Neuronal stem cell (in vitro differentiated cells): ENCODE results near the gene APBB2.

ENCODE experiments used
- DNase-seq: peaks from one replicate; pipeline ENCODE4 v3.0.0-alpha.2; 2013; ENCODE audit warnings: low spot score
- H2AFZ ChIP-seq: one replicate; pipeline ENCODE4 v1.6.1; 2013; ENCODE audit warnings: mild to moderate bottlenecking, low read length, inconsistent platforms
- H2AK5ac ChIP-seq: 2 replicates; pipeline ENCODE4 v1.6.1; 2013; ENCODE audit warnings: low read depth, mild to moderate bottlenecking, inconsistent platforms, low read length, moderate library complexity, mixed read lengths
- H2BK120ac ChIP-seq: 2 replicates; pipeline ENCODE4 v1.6.1; 2013; ENCODE audit warnings: low read depth, mild to moderate bottlenecking, inconsistent platforms, low read length, moderate library complexity, mixed read lengths
- H2BK12ac ChIP-seq: one replicate; pipeline ENCODE4 v1.6.1; 2013; ENCODE audit warnings: low read length, inconsistent platforms
- H2BK15ac ChIP-seq: 2 replicates; pipeline ENCODE4 v1.6.1; 2013; ENCODE audit warnings: mild to moderate bottlenecking, low read length, inconsistent platforms, mixed read lengths
- H2BK5ac ChIP-seq: one replicate; pipeline ENCODE4 v1.6.1; 2013; ENCODE audit warnings: inconsistent platforms, mild to moderate bottlenecking, low read length, moderate library complexity
- H3K14ac ChIP-seq: one replicate; pipeline ENCODE4 v1.6.1; 2013; ENCODE audit warnings: low read length, inconsistent platforms
- H3K18ac ChIP-seq: 2 replicates; pipeline ENCODE4 v1.6.1; 2013; ENCODE audit warnings: low read length, inconsistent platforms
- H3K23ac ChIP-seq: 2 replicates; pipeline ENCODE4 v1.6.1; 2013; ENCODE audit warnings: low read depth, mild to moderate bottlenecking, mixed read lengths, low read length, inconsistent platforms; ENCODE audit not compliant: poor library complexity
- H3K27ac ChIP-seq: replicated peaks from 3 replicates; pipeline ENCODE4 v1.5.1; 2013; ENCODE audit warnings: low read length, inconsistent platforms
- H3K27me3 ChIP-seq, 3 experiments: 2 replicates each; pipeline ENCODE4 v1.6.1; 2013; ENCODE audit warnings: low read length in 3 of 3, mild to moderate bottlenecking in 2 of 3, inconsistent platforms in 1 of 3, low read depth in 1 of 3, mixed read lengths in 1 of 3, moderate library complexity in 1 of 3; ENCODE audit not compliant: control insufficient read depth in 3 of 3, insufficient read depth in 3 of 3
- H3K36me3 ChIP-seq, 2 donors: replicated peaks in 1 of 2; 2 replicates each; pipeline ENCODE4 v1.6.1; 2013; ENCODE audit warnings: low read length in 2 of 2; ENCODE audit not compliant: control insufficient read depth in 2 of 2, insufficient read depth in 2 of 2
- H3K4ac ChIP-seq: 2 replicates; pipeline ENCODE4 v1.6.1; 2013; ENCODE audit warnings: inconsistent platforms, mild to moderate bottlenecking, low read length, moderate library complexity
- H3K4me1 ChIP-seq, 2 donors: 1 replicate in 1 of 2; 2 replicates in 1 of 2; pipeline ENCODE4 v1.6.1; 2013; ENCODE audit warnings: low read length in 2 of 2, low read depth in 1 of 2; ENCODE audit not compliant: control insufficient read depth in 2 of 2, insufficient read depth in 1 of 2
- H3K4me2 ChIP-seq: one replicate; pipeline ENCODE4 v1.6.1; 2013; ENCODE audit warnings: mild to moderate bottlenecking, low read length, inconsistent platforms; ENCODE audit not compliant: insufficient read depth, poor library complexity, severe bottlenecking
- H3K4me3 ChIP-seq, 2 donors: 2 replicates each; pipeline ENCODE4 v1.5.1; 2013; ENCODE audit warnings: low read length in 2 of 2, mild to moderate bottlenecking in 2 of 2, inconsistent platforms in 1 of 2, moderate library complexity in 1 of 2
- H3K79me1 ChIP-seq: one replicate; pipeline ENCODE4 v1.6.1; 2013; ENCODE audit warnings: low read depth, mild to moderate bottlenecking, inconsistent platforms, low read length, moderate library complexity
- H3K9ac ChIP-seq: one replicate; pipeline ENCODE4 v1.6.1; 2013; ENCODE audit warnings: mild to moderate bottlenecking, low read depth, low read length, inconsistent platforms; ENCODE audit not compliant: poor library complexity
- H3K9me3 ChIP-seq, 2 donors: replicated peaks in 1 of 2; 2 replicates each; pipeline versions ENCODE3 to v1.6.1; 2013; ENCODE audit warnings: low read length in 2 of 2, mild to moderate bottlenecking in 2 of 2, inconsistent platforms in 1 of 2, low read depth in 1 of 2, mixed read lengths in 1 of 2, moderate library complexity in 1 of 2; ENCODE audit not compliant: control insufficient read depth in 2 of 2, insufficient read depth in 1 of 2
- H4K8ac ChIP-seq: one replicate; pipeline ENCODE4 v1.6.1; 2013; ENCODE audit warnings: low read depth, mild to moderate bottlenecking, inconsistent platforms, low read length, moderate library complexity
- H4K91ac ChIP-seq: one replicate; pipeline ENCODE4 v1.6.1; 2013; ENCODE audit warnings: low read length, low read depth, mild to moderate bottlenecking, inconsistent platforms; ENCODE audit not compliant: poor library complexity
- WGBS, 2 donors: extraction: QIAGEN DNeasy Blood & Tissue Kit; methylation state at CpG; one replicate each; pipeline ENCODE4 v1.1.7; 2013; ENCODE audit warnings: missing lambda C conversion rate in 2 of 2, mixed read lengths in 1 of 2; ENCODE audit not compliant: insufficient read length in 2 of 2, insufficient replicate concordance in 1 of 2; ENCODE audit errors: extremely low coverage in 2 of 2; 5-methylcytosine and 5-hydroxymethylcytosine counted together

Gene APBB2

DNA sequence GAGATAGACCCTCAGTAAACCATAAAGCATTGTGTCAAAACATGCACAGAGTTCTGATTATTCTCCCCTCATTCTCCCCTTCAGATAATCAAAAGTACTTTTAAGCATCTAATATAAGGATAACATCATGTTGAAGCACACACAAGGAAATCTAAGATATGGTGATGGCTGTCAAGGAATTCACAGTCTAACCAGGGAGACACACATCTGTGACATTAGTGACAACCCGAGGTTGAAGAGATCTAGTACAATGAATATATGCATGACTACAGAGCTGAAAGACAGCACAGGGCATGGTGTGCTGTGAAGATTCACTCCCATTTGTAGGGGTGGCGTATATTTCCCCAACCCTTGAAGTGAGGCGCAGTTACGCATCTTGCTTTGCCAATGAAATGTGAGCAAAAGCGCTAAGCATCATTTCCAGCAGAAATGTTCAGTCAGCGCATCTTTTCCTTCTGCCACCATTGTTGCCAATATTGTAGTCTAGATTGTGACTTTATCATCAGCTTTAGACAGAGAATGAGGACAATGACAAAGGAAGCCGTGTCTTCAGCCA, 342.6 kb downstream of the APBB2 start:
- no CpG with 5 or more reads among the region's 7 CpGs for WGBS, 2 donors
- DNase-seq, result no peak
- no peak overlapping the region for H2BK120ac ChIP-seq

DNA sequence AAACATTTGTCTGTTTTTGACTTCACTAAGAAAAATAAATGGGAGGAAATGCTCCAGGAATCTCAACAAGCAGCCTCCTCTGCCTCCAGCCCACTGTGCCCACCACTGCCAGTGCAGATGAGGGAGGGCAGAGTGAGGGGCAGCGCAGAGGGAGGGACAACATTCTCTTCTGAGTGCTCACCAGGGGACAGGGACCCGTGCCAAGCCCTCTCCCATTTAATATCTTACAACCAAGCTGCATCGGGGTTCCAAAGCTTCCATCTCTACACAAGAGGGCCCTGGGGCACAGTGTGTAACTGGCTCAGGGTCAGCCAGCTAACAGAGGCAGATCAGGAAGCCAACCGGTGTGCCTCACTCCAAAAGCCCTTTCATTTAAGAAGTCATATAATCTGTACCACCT, 344.2 kb downstream of the APBB2 start:
- Histone ChIP-seq H3K4ac (no peak overlapping the region), H4K8ac (no peak overlapping the region), H2BK15ac (no peak overlapping the region), H3K4me3 (no peak overlapping the region), H3K79me1 (no peaks in the 10 kb centered on the region), H4K91ac (no peak overlapping the region), H3K18ac (peak overlapping the region; percentile 54), H3K4me2 (no peak overlapping the region), H3K9me3 (no peaks in the 10 kb centered on the region), H3K23ac (no peak overlapping the region), H2BK5ac (no peak overlapping the region), H3K27me3 (peaks cover 0 to 6% (median 0%) of the 10 kb centered on the region in 3 experiments), H3K14ac (no peak overlapping the region), H2BK120ac (no peak overlapping the region), H3K27ac (no peak overlapping the region), H2AK5ac (no peak overlapping the region), H3K9ac (no peak overlapping the region), H2BK12ac (no peak overlapping the region), H2AFZ (no peak overlapping the region), H3K36me3 (no peaks in the 10 kb centered on the region), H3K4me1 (peaks cover 5 to 8% of the 10 kb centered on the region in 2 donors)
- WGBS, 2 donors, result no CpG with 5 or more reads among the region's 4 CpGs
- DNase-seq, result no peak

More for the DNA sequence above, 342.6 kb downstream of the APBB2 start:
- Histone ChIP-seq H3K9ac (no peak overlapping the region), H3K36me3 (no peaks in the 10 kb centered on the region), H4K91ac (no peak overlapping the region), H2AK5ac (no peak overlapping the region), H3K4me2 (no peak overlapping the region), H2BK15ac (no peak overlapping the region), H4K8ac (no peak overlapping the region), H3K27ac (no peak overlapping the region), H3K18ac (no peak overlapping the region), H3K4me1 (peaks cover 5 to 8% of the 10 kb centered on the region in 2 donors), H3K79me1 (no peaks in the 10 kb centered on the region), H2BK12ac (no peak overlapping the region), H3K9me3 (no peaks in the 10 kb centered on the region), H3K23ac (no peak overlapping the region), H3K4me3 (no peak overlapping the region), H3K4ac (no peak overlapping the region), H3K14ac (no peak overlapping the region), H2AFZ (no peak overlapping the region), H3K27me3 (no peaks in the 10 kb centered on the region), H2BK5ac (no peak overlapping the region)

GRCh38 chr4:40865696-40866095, 348.6 kb downstream of the APBB2 start:
- Histone ChIP-seq H4K8ac (no peak overlapping the region), H3K18ac (no peak overlapping the region), H2AK5ac (no peak overlapping the region), H3K4me3 (no peak overlapping the region), H2BK120ac (no peak overlapping the region), H2BK12ac (no peak overlapping the region), H3K27me3 (peaks cover 0 to 9% (median 0%) of the 10 kb centered on the region in 3 experiments), H3K4me2 (no peak overlapping the region), H3K4ac (no peak overlapping the region), H4K91ac (no peak overlapping the region), H3K9me3 (no peaks in the 10 kb centered on the region), H3K79me1 (no peaks in the 10 kb centered on the region), H3K27ac (no peak overlapping the region), H2BK15ac (no peak overlapping the region), H3K23ac (no peak overlapping the region), H3K9ac (no peak overlapping the region), H3K4me1 (no peaks in the 10 kb centered on the region), H2AFZ (no peak overlapping the region), H3K14ac (no peak overlapping the region), H2BK5ac (no peak overlapping the region), H3K36me3 (no peaks in the 10 kb centered on the region)
- DNase-seq, result no peak
- whole genome bisulfite sequencing, 2 donors, result no CpG with 5 or more reads among the region's 8 CpGs

DNA sequence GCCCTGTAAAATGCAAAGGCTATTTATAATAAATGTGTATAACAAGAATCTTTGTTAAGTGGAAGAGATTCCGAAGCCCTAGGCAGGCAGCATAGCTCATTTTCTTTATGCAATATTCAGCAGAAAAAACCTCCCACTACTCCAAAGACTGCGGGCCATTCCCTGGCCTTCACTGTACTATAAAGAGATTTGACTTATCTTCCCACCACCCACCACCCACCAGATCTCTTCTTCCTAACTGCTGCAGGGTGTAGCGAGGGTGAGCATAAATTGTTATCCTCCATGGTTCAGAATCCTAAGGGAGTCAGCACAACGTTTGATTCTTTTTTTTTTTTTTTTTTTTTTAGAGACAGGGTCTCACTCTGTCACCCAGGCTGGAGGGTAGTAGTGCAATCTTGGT, 349.8 kb downstream of the APBB2 start:
- no peak overlapping the region for H4K8ac ChIP-seq
- H3K4ac ChIP-seq, result no peak overlapping the region
- no peaks in the 10 kb centered on the region for H3K79me1 ChIP-seq
- no peak overlapping the region for H3K27ac ChIP-seq
- no peak overlapping the region for H3K23ac ChIP-seq
- no peak overlapping the region for H2BK5ac ChIP-seq
- no peak overlapping the region for H3K9ac ChIP-seq
- no peak overlapping the region for H2AK5ac ChIP-seq
- peaks cover 0 to 14% (median 0%) of the 10 kb centered on the region in 3 experiments for H3K27me3 ChIP-seq
- H3K9me3 ChIP-seq, result no peaks in the 10 kb centered on the region
- no peak overlapping the region for H3K14ac ChIP-seq
- no peak for DNase-seq
- no peak overlapping the region for H2BK12ac ChIP-seq
- no peaks in the 10 kb centered on the region for H3K4me1 ChIP-seq
- no peak overlapping the region for H2BK120ac ChIP-seq
- no peak overlapping the region for H2BK15ac ChIP-seq
- H4K91ac ChIP-seq, result no peak overlapping the region
- H3K4me3 ChIP-seq, result no peak overlapping the region
- H3K18ac ChIP-seq, result no peak overlapping the region
- H2AFZ ChIP-seq, result no peak overlapping the region
- no CpG with 5 or more reads among the region's 4 CpGs for WGBS, 2 donors
- H3K4me2 ChIP-seq, result no peak overlapping the region
- no peaks in the 10 kb centered on the region for H3K36me3 ChIP-seq
